H1 (cell line): ENCODE results near the gene PAXX. TPM values are rescaled to one million over a fixed set of nuclear protein-coding genes. Genes with fewer than 3 reads are reported as not detected.

Source experiments
- CTCF ChIA-PET: fragments of 300-600 bp; sonication (Branson Sonifier 250); formaldehyde crosslinking; loops from one replicate; lab custom pipeline; 2021; ENCODE audit not compliant: partially characterized antibody; lab: Charles Lee
- POLR2A ChIA-PET: fragments of 300-600 bp; sonication (Branson Sonifier 250); formaldehyde crosslinking; loops from one replicate; lab custom pipeline; 2021; ENCODE audit warnings: inconsistent platforms; ENCODE audit not compliant: partially characterized antibody; lab: Charles Lee
- DNase-seq, 2 experiments: peaks; one replicate each; pipeline versions ENCODE4 v3.0.0 to v3.0.0-alpha.2; 2010 to 2022; ENCODE audit warnings: low spot score in 2 of 2, low read depth in 1 of 2, mixed read lengths in 1 of 2
- FAIRE-seq: peaks from 2 replicates; lab custom pipeline; 2011; peaks lifted over from hg19 to GRCh38; lab: Jason Lieb, UNC
- H2AFZ ChIP-seq: 2 replicates; pipeline ENCODE4 v1.8.1; 2012; ENCODE audit warnings: low read length, inconsistent platforms
- H2AK5ac ChIP-seq: 2 replicates; pipeline ENCODE4 v1.6.1; 2013; ENCODE audit warnings: low read depth, low read length
- H2BK120ac ChIP-seq: replicated peaks from 2 replicates; pipeline ENCODE3; 2013; ENCODE audit warnings: low read depth, low read length, inconsistent platforms
- H2BK12ac ChIP-seq: 2 replicates; pipeline ENCODE4 v1.6.1; 2013; ENCODE audit warnings: low read depth, low read length
- H2BK15ac ChIP-seq: 2 replicates; pipeline ENCODE4 v1.6.1; 2013; ENCODE audit warnings: low read length
- H2BK20ac ChIP-seq: 2 replicates; pipeline ENCODE4 v1.6.1; 2013; ENCODE audit warnings: low read length
- H2BK5ac ChIP-seq: 2 replicates; pipeline ENCODE4 v1.6.1; 2013; ENCODE audit warnings: low read depth, low read length
- H3K14ac ChIP-seq: 2 replicates; pipeline ENCODE4 v1.6.1; 2013; ENCODE audit warnings: inconsistent platforms; ENCODE audit not compliant: insufficient read length
- H3K18ac ChIP-seq: 2 replicates; pipeline ENCODE4 v1.6.1; 2013; ENCODE audit warnings: low read length; ENCODE audit errors: extremely low read depth
- H3K23ac ChIP-seq: 2 replicates; pipeline ENCODE4 v1.6.1; 2013; ENCODE audit warnings: inconsistent platforms; ENCODE audit not compliant: insufficient read length
- H3K23me2 ChIP-seq: 2 replicates; pipeline ENCODE4 v1.6.1; 2013; ENCODE audit warnings: low read depth, low read length
- H3K27ac ChIP-seq: 2 replicates; pipeline ENCODE4 v1.6.1; 2011; ENCODE audit warnings: low read depth, low read length, inconsistent platforms
- H3K27me3 ChIP-seq, 4 experiments: replicated peaks in 1 of 4; 1 replicate in 1 of 4; 2 replicates in 3 of 4; pipeline versions ENCODE4 v1.6.1 to v1.8.1; 2011 to 2013; ENCODE audit warnings: low read length in 3 of 4, mild to moderate bottlenecking in 3 of 4, inconsistent platforms in 2 of 4, mixed read lengths in 2 of 4, moderate library complexity in 1 of 4; ENCODE audit not compliant: control insufficient read depth in 3 of 4, insufficient read depth in 3 of 4; ENCODE audit errors: extremely low read depth in 1 of 4
- H3K36me3 ChIP-seq, 4 experiments: 2 replicates each; pipeline versions ENCODE4 v1.6.1 to v1.8.1; 2011 to 2013; ENCODE audit warnings: mild to moderate bottlenecking in 4 of 4, low read length in 3 of 4, moderate library complexity in 2 of 4, control low read depth in 1 of 4, inconsistent platforms in 1 of 4; ENCODE audit not compliant: insufficient read depth in 4 of 4, control insufficient read depth in 2 of 4
- H3K4ac ChIP-seq: replicated peaks from 2 replicates; pipeline ENCODE3; 2013; ENCODE audit warnings: low read length, low read depth, mixed read lengths, inconsistent platforms; ENCODE audit not compliant: insufficient read length
- H3K4me1 ChIP-seq, 4 experiments: replicated peaks in 1 of 4; 1 replicate in 1 of 4; 2 replicates in 3 of 4; pipeline versions ENCODE4 v1.6.1 to v1.8.1; 2011 to 2013; ENCODE audit warnings: low read length in 3 of 4, inconsistent platforms in 2 of 4, mixed read lengths in 1 of 4; ENCODE audit not compliant: insufficient read depth in 4 of 4, control insufficient read depth in 3 of 4
- H3K4me2 ChIP-seq, 2 experiments: 2 replicates each; pipeline versions ENCODE4 v1.6.1 to v1.8.1; 2011 to 2013; ENCODE audit warnings: low read depth in 2 of 2, low read length in 2 of 2, control low read depth in 1 of 2, inconsistent platforms in 1 of 2, mild to moderate bottlenecking in 1 of 2; ENCODE audit not compliant: insufficient read depth in 1 of 2
- H3K4me3 ChIP-seq, 4 experiments: fragments of 200-600, 300-600 bp in 1 of 4; sonication (generic), shearing (Covaris generic), sonication (Bioruptor Twin) in 1 of 4; 2 replicates each; pipeline versions ENCODE4 v1.5.1 to v1.8.1; 2011 to 2016; ENCODE audit warnings: low read length in 4 of 4, low read depth in 3 of 4, control low read depth in 2 of 4, inconsistent platforms in 2 of 4, mild to moderate bottlenecking in 2 of 4, mixed read lengths in 1 of 4, moderate library complexity in 1 of 4; ENCODE audit not compliant: insufficient read depth in 2 of 4; ENCODE audit errors: extremely low read depth in 1 of 4
- H3K56ac ChIP-seq: replicated peaks from 2 replicates; pipeline ENCODE3; 2013; ENCODE audit warnings: low read depth, mild to moderate bottlenecking, mixed read lengths, low read length, inconsistent platforms; ENCODE audit not compliant: insufficient read length
- H3K79me1 ChIP-seq: 2 replicates; pipeline ENCODE4 v1.6.1; 2013; ENCODE audit warnings: low read depth, low read length, control low read depth
- H3K79me2 ChIP-seq, 2 experiments: 2 replicates each; pipeline versions ENCODE4 v1.6.1 to v1.8.1; 2012 to 2013; ENCODE audit warnings: low read length in 2 of 2, mild to moderate bottlenecking in 2 of 2, inconsistent platforms in 1 of 2; ENCODE audit not compliant: insufficient read depth in 2 of 2, control insufficient read depth in 1 of 2
- H3K9ac ChIP-seq, 4 experiments: replicated peaks in 1 of 4; 1 replicate in 1 of 4; 2 replicates in 3 of 4; pipeline versions ENCODE4 v1.6.1 to v1.8.1; 2011 to 2013; ENCODE audit warnings: low read depth in 3 of 4, low read length in 3 of 4, control low read depth in 2 of 4, mild to moderate bottlenecking in 2 of 4, moderate library complexity in 2 of 4, inconsistent platforms in 1 of 4; ENCODE audit errors: extremely low read depth in 1 of 4
- H3K9me3 ChIP-seq, 2 experiments: 2 replicates each; pipeline versions ENCODE4 v1.6.1 to v1.8.1; 2012 to 2013; ENCODE audit warnings: mild to moderate bottlenecking in 2 of 2, moderate library complexity in 2 of 2, control low read depth in 1 of 2, inconsistent platforms in 1 of 2, low read depth in 1 of 2, low read length in 1 of 2, mixed read lengths in 1 of 2; ENCODE audit not compliant: insufficient read depth in 2 of 2
- H4K20me1 ChIP-seq, 2 experiments: replicated peaks in 1 of 2; 2 replicates each; pipeline versions ENCODE3 to v1.8.1; 2011 to 2013; ENCODE audit warnings: inconsistent platforms in 2 of 2, low read length in 2 of 2, mild to moderate bottlenecking in 1 of 2; ENCODE audit not compliant: insufficient read depth in 2 of 2, control insufficient read depth in 1 of 2
- H4K5ac ChIP-seq: 2 replicates; pipeline ENCODE4 v1.6.1; 2013; ENCODE audit warnings: low read length, low read depth, mixed read lengths, inconsistent platforms; ENCODE audit not compliant: insufficient read length
- H4K8ac ChIP-seq: 2 replicates; pipeline ENCODE4 v1.8.0; 2013; ENCODE audit warnings: mild to moderate bottlenecking, moderate library complexity, low read length, inconsistent platforms; ENCODE audit not compliant: insufficient read depth; ENCODE audit errors: extremely low read depth
- H4K91ac ChIP-seq: replicated peaks from 2 replicates; pipeline ENCODE3; 2013; ENCODE audit warnings: low read length, mixed read lengths, inconsistent platforms; ENCODE audit not compliant: insufficient read length
- BACH1 ChIP-seq: IDR thresholded peaks from 2 replicates; pipeline ENCODE4 v1.6.1; 2012; ENCODE audit warnings: low read length, improper control_type of control experiment
- JUN ChIP-seq: IDR thresholded peaks from 2 replicates; pipeline ENCODE4 v1.6.1; 2011; ENCODE audit warnings: low read depth, mild to moderate bottlenecking, improper control_type of control experiment, low read length
- WGBS, 2 experiments: shearing (Covaris generic) in 1 of 2; methylation state at CpG; one replicate each; pipeline versions ENCODE4 v1.1.6 to v1.1.7; 2013 to 2015; ENCODE audit warnings: low lambda C conversion rate in 2 of 2, mixed read lengths in 2 of 2, inconsistent platforms in 1 of 2, low coverage in 1 of 2, missing lambda C conversion rate in 1 of 2; ENCODE audit not compliant: insufficient replicate concordance in 2 of 2, insufficient coverage in 1 of 2, insufficient read length in 1 of 2; ENCODE audit errors: extremely low coverage in 1 of 2, missing lambda C conversion rate in 1 of 2; 5-methylcytosine and 5-hydroxymethylcytosine counted together
- polyA plus RNA-seq, 7 experiments: library from polyadenylated mRNA; depleted of rRNA in 3 of 7; stranded (reverse) in 5 of 7; unstranded in 2 of 7; fragments of >200 nt in 5 of 7; fragments of 200-250 nt in 2 of 7; gene quantifications; 1 replicate in 5 of 7; 2 replicates in 1 of 7; 4 replicates in 1 of 7; pipeline versions ENCODE4 v1.2.1 to v1.2.3, GENCODE V29; 2011 to 2013; ENCODE audit warnings: missing spikeins in 2 of 7, mixed read lengths in 2 of 7
- total RNA-seq: library from RNA; stranded (reverse); fragmentation: NEBNext Ultra II Directional; extraction: Animal tissue kit (Norgen Biotek cat#: 25700); gene quantifications from 2 replicates; pipeline ENCODE4 v1.2.1, GENCODE V29; 2021

PAXX gene
- total and polyA plus RNA-seq, 2 of the 8 experiments (the other 6 are each of a cell fraction or from before 2014, with no cell fraction given): 43.4 to 45.9 TPM

DNA sequence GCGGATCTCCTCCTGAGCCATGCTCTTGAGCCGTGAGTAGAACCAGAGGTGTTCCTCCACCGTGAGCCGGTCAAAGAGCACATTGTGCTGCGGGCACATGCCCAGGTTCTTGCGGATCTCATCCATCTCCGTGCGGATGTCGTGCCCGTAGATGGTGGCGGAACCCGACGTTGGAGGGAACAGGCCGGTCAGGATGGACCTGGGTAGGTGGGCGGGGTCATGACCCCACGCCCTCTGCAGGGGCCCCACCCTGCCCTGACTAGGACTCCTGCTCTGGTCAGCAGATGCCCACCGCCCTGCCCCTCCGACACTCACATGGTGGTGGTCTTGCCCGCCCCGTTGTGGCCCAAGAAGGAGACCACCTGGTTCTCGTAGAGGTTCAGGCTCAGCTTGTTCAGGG is 23.8 kb downstream of the PAXX start:
- peaks cover 0 to 27% of the 10 kb centered on the region in 2 experiments; a peak in 2 of 4 replicates for H3K9me3 ChIP-seq
- no peak overlapping the region for H3K4me2 ChIP-seq
- peaks cover 0 to 7% (median under 1%) of the 10 kb centered on the region in 4 experiments; a peak in 2 of 7 replicates for H3K4me1 ChIP-seq
- FAIRE-seq: no peak
- no peak overlapping the region for H2BK120ac ChIP-seq
- H3K4me3 ChIP-seq: no peak overlapping the region
- H3K9ac ChIP-seq: no peak overlapping the region
- no peak overlapping the region for H2AFZ ChIP-seq
- TF ChIP-seq JUN: no peak
- TF ChIP-seq BACH1: no peak
- TF ChIP-seq, all 59 proteins: peak for 0
- Histone ChIP-seq H4K91ac (no peak overlapping the region), H4K8ac (no peak overlapping the region), H2BK15ac (no peak overlapping the region), H3K56ac (no peak overlapping the region), H2BK12ac (no peak overlapping the region), H2BK20ac (no peak overlapping the region), H4K5ac (no peak overlapping the region), H2AK5ac (no peak overlapping the region), H3K36me3 (peaks cover 0 to 13% (median 0%) of the 10 kb centered on the region in 4 experiments; a peak in 1 of 8 replicates), H2BK5ac (no peak overlapping the region), H3K23ac (no peak overlapping the region), H4K20me1 (peaks cover 0 to under 1% of the 10 kb centered on the region in 2 experiments), H3K23me2 (no peaks in the 10 kb centered on the region; the same call in 1 of the 2 replicates), H3K4ac (no peak overlapping the region), H3K79me1 (no peaks in the 10 kb centered on the region), H3K18ac (no peak overlapping the region), H3K79me2 (no peaks in the 10 kb centered on the region), H3K27me3 (no peaks in the 10 kb centered on the region; a peak in 1 of 7 replicates), H3K27ac (no peak overlapping the region), H3K14ac (no peak overlapping the region)
- DNase-seq: no peak
- WGBS, 2 experiments: 95% methylated on average over 17 of the region's 21 CpGs; no CpG with 5 or more reads in 1 of the 2 experiments
- POLR2A ChIA-PET: no interaction called here
- CTCF ChIA-PET: interaction anchor here (1.4 to 7.2 kb wide), 5 partner anchors 14 to 68 kb away, joined by 3 to 54 read pairs (median 6); partner anchors contain the start of genes ABCA2 and FUT7
